Choroid plexus epithelial cell (primary cell): Measurements from ENCODE around the gene AKR7A2.
A peak's percentile ranks its signal among the peaks of the same experiment; 100 is the strongest.

Experiments
- DNase-seq: peaks from one replicate; pipeline ENCODE4 v3.0.0-alpha.2; 2010; ENCODE audit warnings: low read depth
- H3K4me3 ChIP-seq: 2 replicates; pipeline ENCODE4 v1.5.1; 2011; ENCODE audit warnings: low read depth, mild to moderate bottlenecking, control low read depth, low read length, moderate library complexity
- CTCF ChIP-seq: conservative IDR thresholded peaks from 2 replicates; pipeline ENCODE4 v1.5.1; 2011; ENCODE audit warnings: low read depth, mild to moderate bottlenecking, control low read depth, inconsistent platforms, low read length, moderate library complexity

The AKR7A2 gene

GRCh38 chr1:19343617-19344350, 31.8 kb upstream of the AKR7A2 start:
- no peak for DNase-seq
- no peak for TF ChIP-seq CTCF
- H3K4me3 ChIP-seq: no peak overlapping the region

GRCh38 chr1:19342894-19343616, 31.1 kb upstream of the AKR7A2 start:
- no peak for DNase-seq
- H3K4me3 ChIP-seq: no peak overlapping the region
- TF ChIP-seq CTCF: no peak

- no peak for DNase-seq
- TF ChIP-seq CTCF: no peak
- H3K4me3 ChIP-seq: no peak overlapping the region
Measured at GRCh38 chr1:19342062-19342750, 30.3 kb upstream of the AKR7A2 start.

- DNase-seq: peak; percentile 84
- peak; percentile 90 for TF ChIP-seq CTCF
- H3K4me3 ChIP-seq: no peak overlapping the region
Measured at GRCh38 chr1:19341201-19342061, 29.5 kb upstream of the AKR7A2 start.

- no peak for TF ChIP-seq CTCF
- DNase-seq: no peak
Measured at GRCh38 chr1:19340387-19340937, 28.5 kb upstream of the AKR7A2 start.

GRCh38 chr1:19339214-19339861, 27.4 kb upstream of the AKR7A2 start:
- TF ChIP-seq CTCF: no peak

More at GRCh38 chr1:19340387-19340937, 28.5 kb upstream of the AKR7A2 start:
- no peak overlapping the region for H3K4me3 ChIP-seq

More at GRCh38 chr1:19339214-19339861, 27.4 kb upstream of the AKR7A2 start:
- no peak for DNase-seq
- H3K4me3 ChIP-seq: no peak overlapping the region
